ENCODE data around the gene ISOC1. TPM values are rescaled to one million over a fixed set of nuclear protein-coding genes. Genes with fewer than 3 reads are reported as not detected.

Gene ISOC1
- total RNA-seq, 2 donors from 2014 or later, result 48.5 to 56.7 TPM

GRCh38 chr5:129114539-129115193 lies 20.1 kb downstream of the ISOC1 start:
- Mint-ChIP-seq H3K36me3 (ENCODE audit: low read depth) (peaks cover 3% of the 10 kb centered on the region), H3K4me1 (peaks cover 20% of the 10 kb centered on the region), H3K27me3 (ENCODE audit: insufficient read depth) (no peaks in the 10 kb centered on the region), H3K9me3 (no peaks in the 10 kb centered on the region), H3K27ac (no peak overlapping the region), H3K4me3 (no peak overlapping the region)
- H3K36me3 ChIP-seq (ENCODE audit: control insufficient read depth, insufficient read depth, low read length), result peaks cover 5% of the 10 kb centered on the region
- 80 to 91% methylated on average over 2 to 10 of the region's 10 CpGs for WGBS, 2 experiments (ENCODE audit: insufficient coverage in 1 of 2, insufficient read length in 1 of 2)
- H3K27ac ChIP-seq (ENCODE audit: low read depth, low read length), result no peak overlapping the region
- no peaks in the 10 kb centered on the region for H3K9me3 ChIP-seq (ENCODE audit: control insufficient read depth, low read length)
- H3K27me3 ChIP-seq (ENCODE audit: control insufficient read depth, insufficient read depth, low read length, poor library complexity, severe bottlenecking), result no peaks in the 10 kb centered on the region
- DNase-seq, result no peak
- peaks cover 9% of the 10 kb centered on the region for H3K4me1 ChIP-seq (ENCODE audit: control insufficient read depth, insufficient read depth, low read length)
- no peak for TF ChIP-seq CTCF (conservative IDR thresholded peaks at IDR 0.05)
- H3K9ac ChIP-seq (ENCODE audit: extremely low read depth, low read length, poor library complexity, severe bottlenecking), result no peak overlapping the region
- H3K4me3 ChIP-seq (ENCODE audit: low read length), result no peak overlapping the region

- Histone ChIP-seq H3K27me3 (ENCODE audit: control insufficient read depth, insufficient read depth, low read length, poor library complexity, severe bottlenecking) (no peaks in the 10 kb centered on the region), H3K4me1 (ENCODE audit: control insufficient read depth, insufficient read depth, low read length) (peaks cover 9% of the 10 kb centered on the region), H3K36me3 (ENCODE audit: control insufficient read depth, insufficient read depth, low read length) (peaks cover 5% of the 10 kb centered on the region), H3K4me3 (ENCODE audit: low read length) (no peak overlapping the region), H3K9ac (ENCODE audit: extremely low read depth, low read length, poor library complexity, severe bottlenecking) (no peak overlapping the region), H3K27ac (ENCODE audit: low read depth, low read length) (no peak overlapping the region), H3K9me3 (ENCODE audit: control insufficient read depth, low read length) (no peaks in the 10 kb centered on the region)
- Mint-ChIP-seq H3K27me3 (ENCODE audit: insufficient read depth) (no peaks in the 10 kb centered on the region), H3K4me1 (peaks cover 22% of the 10 kb centered on the region), H3K27ac (no peak overlapping the region), H3K9me3 (no peaks in the 10 kb centered on the region), H3K36me3 (ENCODE audit: low read depth) (peaks cover 5% of the 10 kb centered on the region), H3K4me3 (no peak overlapping the region)
- 90% methylated on average over 2 of the region's 2 CpGs; no CpG with 5 or more reads in 1 of the 2 experiments for WGBS, 2 experiments (ENCODE audit: insufficient coverage in 1 of 2, insufficient read length in 1 of 2)
- TF ChIP-seq CTCF (conservative IDR thresholded peaks at IDR 0.05), result no peak
- DNase-seq, result no peak
Observed at GRCh38 chr5:129115680-129116079, 21.1 kb downstream of the ISOC1 start.

- DNase-seq, result no peak
- no peak overlapping the region for H3K27ac Mint-ChIP-seq
- 87 to 100% methylated on average over 1 to 3 of the region's 3 CpGs for WGBS, 2 experiments (ENCODE audit: insufficient coverage in 1 of 2, insufficient read length in 1 of 2)
- no peaks in the 10 kb centered on the region for H3K9me3 Mint-ChIP-seq
- no peak overlapping the region for H3K9ac ChIP-seq (ENCODE audit: extremely low read depth, low read length, poor library complexity, severe bottlenecking)
- peaks cover 5% of the 10 kb centered on the region for H3K36me3 Mint-ChIP-seq (ENCODE audit: low read depth)
- H3K4me3 ChIP-seq (ENCODE audit: low read length), result no peak overlapping the region
- H3K27me3 Mint-ChIP-seq (ENCODE audit: insufficient read depth), result no peaks in the 10 kb centered on the region
- H3K4me3 Mint-ChIP-seq, result no peak overlapping the region
- TF ChIP-seq CTCF (conservative IDR thresholded peaks at IDR 0.05), result no peak
- H3K27ac ChIP-seq (ENCODE audit: low read depth, low read length), result no peak overlapping the region
- H3K4me1 ChIP-seq (ENCODE audit: control insufficient read depth, insufficient read depth, low read length), result peaks cover 9% of the 10 kb centered on the region
- peaks cover 22% of the 10 kb centered on the region for H3K4me1 Mint-ChIP-seq
- H3K9me3 ChIP-seq (ENCODE audit: control insufficient read depth, low read length), result no peaks in the 10 kb centered on the region
- no peaks in the 10 kb centered on the region for H3K27me3 ChIP-seq (ENCODE audit: control insufficient read depth, insufficient read depth, low read length, poor library complexity, severe bottlenecking)
- peaks cover 5% of the 10 kb centered on the region for H3K36me3 ChIP-seq (ENCODE audit: control insufficient read depth, insufficient read depth, low read length)
Observed at GRCh38 chr5:129116797-129117196, 22.2 kb downstream of the ISOC1 start.
